Endodermal cell (in vitro differentiated cells): Measurements from ENCODE around the gene CFAP161. TPM values are rescaled to one million over a fixed set of nuclear protein-coding genes. Genes with fewer than 3 reads are reported as not detected.

Experiments
- DNase-seq: peaks from one replicate; pipeline ENCODE4 v3.0.0-alpha.2; 2017
- H3K27ac ChIP-seq: 2 replicates; pipeline ENCODE4 v1.5.1; 2013; ENCODE audit warnings: mild to moderate bottlenecking, low read depth, low read length, moderate library complexity
- H3K27me3 ChIP-seq: 2 replicates; pipeline ENCODE4 v1.6.1; 2013; ENCODE audit warnings: mild to moderate bottlenecking, low read length, moderate library complexity; ENCODE audit not compliant: insufficient read depth, control insufficient read depth, poor library complexity, severe bottlenecking
- H3K36me3 ChIP-seq: 2 replicates; pipeline ENCODE4 v1.7.0; 2013; ENCODE audit warnings: mild to moderate bottlenecking, low read length, moderate library complexity; ENCODE audit not compliant: control insufficient read depth, insufficient read depth
- H3K4me1 ChIP-seq: one replicate; pipeline ENCODE4 v1.7.0; 2013; ENCODE audit warnings: low read length; ENCODE audit not compliant: control insufficient read depth, insufficient read depth
- H3K4me3 ChIP-seq: 2 replicates; pipeline ENCODE4 v1.5.1; 2013; ENCODE audit warnings: mild to moderate bottlenecking, low read length, moderate library complexity
- H3K9ac ChIP-seq: 2 replicates; pipeline ENCODE4 v1.6.1; 2013; ENCODE audit warnings: mild to moderate bottlenecking, low read length, moderate library complexity; ENCODE audit not compliant: poor library complexity, severe bottlenecking; ENCODE audit errors: extremely low read depth
- H3K9me3 ChIP-seq: 2 replicates; pipeline ENCODE4 v1.6.1; 2013; ENCODE audit warnings: mild to moderate bottlenecking, low read length, moderate library complexity; ENCODE audit not compliant: control insufficient read depth
- H3K27ac Mint-ChIP-seq: 2 replicates; pipeline ENCODE4 v1.8.0; 2020; ENCODE audit warnings: mixed read lengths
- H3K27me3 Mint-ChIP-seq: 2 replicates; pipeline ENCODE4 v1.8.0; 2021; ENCODE audit warnings: mild to moderate bottlenecking, mixed read lengths; ENCODE audit not compliant: insufficient read depth
- H3K36me3 Mint-ChIP-seq: 2 replicates; pipeline ENCODE4 v1.8.0; 2020; ENCODE audit warnings: low read depth, mixed read lengths
- H3K4me1 Mint-ChIP-seq: 2 replicates; pipeline ENCODE4 v1.8.0; 2020; ENCODE audit warnings: mixed read lengths
- H3K4me3 Mint-ChIP-seq: 2 replicates; pipeline ENCODE4 v1.8.0; 2020; ENCODE audit warnings: mild to moderate bottlenecking, moderate library complexity, mixed read lengths
- H3K9me3 Mint-ChIP-seq: 2 replicates; pipeline ENCODE4 v1.8.0; 2020; ENCODE audit warnings: mild to moderate bottlenecking, mixed read lengths
- CTCF ChIP-seq: fragments of 200-600 bp; sonication (generic); conservative IDR thresholded peaks from 2 replicates; pipeline ENCODE4 v1.5.0; 2021; ENCODE audit warnings: antibody characterized with exemption, mild to moderate bottlenecking
- WGBS, 2 experiments: methylation state at CpG; one replicate each; pipeline versions ENCODE4 v1.1.5 to v1.1.7; 2013; ENCODE audit warnings: missing lambda C conversion rate in 2 of 2, mixed read lengths in 1 of 2; ENCODE audit not compliant: insufficient coverage in 1 of 2, insufficient read length in 1 of 2; 5-methylcytosine and 5-hydroxymethylcytosine counted together
- total RNA-seq, 2 donors: library from RNA; stranded (reverse); fragmentation: NEBNext Ultra II Directional in 1 of 2; extraction: Animal tissue kit (Norgen Biotek cat#: 25700) in 1 of 2; gene quantifications; 2 replicates in 1 of 2; 3 replicates in 1 of 2; pipeline ENCODE4 v1.2.1, GENCODE V29; 2021

Gene CFAP161
- total RNA-seq, 2 donors from 2014 or later = not detected

- Histone ChIP-seq H3K4me3 (no peak overlapping the region), H3K27me3 (peaks cover 9% of the 10 kb centered on the region), H3K27ac (no peak overlapping the region), H3K4me1 (no peaks in the 10 kb centered on the region), H3K9me3 (no peaks in the 10 kb centered on the region), H3K36me3 (no peaks in the 10 kb centered on the region), H3K9ac (no peak overlapping the region)
- no peak for DNase-seq
- TF ChIP-seq CTCF = no peak
- Mint-ChIP-seq H3K27me3 (peaks cover 3% of the 10 kb centered on the region), H3K9me3 (no peaks in the 10 kb centered on the region), H3K36me3 (no peaks in the 10 kb centered on the region), H3K4me1 (no peaks in the 10 kb centered on the region), H3K4me3 (no peak overlapping the region), H3K27ac (no peak overlapping the region)
- 92 to 93% methylated on average over 2 of the region's 2 CpGs for WGBS, 2 experiments
Measured at GRCh38 chr15:81168131-81168526, 34.1 kb downstream of the CFAP161 start.

GRCh38 chr15:81168644-81169043, 34.6 kb downstream of the CFAP161 start:
- Histone ChIP-seq H3K9ac (no peak overlapping the region), H3K4me1 (no peaks in the 10 kb centered on the region), H3K9me3 (no peaks in the 10 kb centered on the region), H3K4me3 (no peak overlapping the region), H3K27ac (no peak overlapping the region), H3K36me3 (no peaks in the 10 kb centered on the region), H3K27me3 (peaks cover 9% of the 10 kb centered on the region)
- H3K36me3 Mint-ChIP-seq = no peaks in the 10 kb centered on the region
- no peak overlapping the region for H3K27ac Mint-ChIP-seq
- WGBS, 2 experiments = 91 to 100% methylated on average over 1 to 2 of the region's 2 CpGs
- no peak for DNase-seq
- TF ChIP-seq CTCF = no peak
- no peaks in the 10 kb centered on the region for H3K4me1 Mint-ChIP-seq
- H3K9me3 Mint-ChIP-seq = no peaks in the 10 kb centered on the region
- peaks cover 3% of the 10 kb centered on the region for H3K27me3 Mint-ChIP-seq
- no peak overlapping the region for H3K4me3 Mint-ChIP-seq

GRCh38 chr15:81170511-81170910, 36.4 kb downstream of the CFAP161 start:
- no peaks in the 10 kb centered on the region for H3K4me1 Mint-ChIP-seq
- H3K9me3 Mint-ChIP-seq = no peaks in the 10 kb centered on the region
- Histone ChIP-seq H3K36me3 (no peaks in the 10 kb centered on the region), H3K4me1 (no peaks in the 10 kb centered on the region), H3K4me3 (no peak overlapping the region), H3K9me3 (no peaks in the 10 kb centered on the region), H3K9ac (no peak overlapping the region), H3K27me3 (peaks cover 9% of the 10 kb centered on the region), H3K27ac (no peak overlapping the region)
- DNase-seq = no peak
- H3K36me3 Mint-ChIP-seq = no peaks in the 10 kb centered on the region
- TF ChIP-seq CTCF = no peak
- peaks cover 3% of the 10 kb centered on the region for H3K27me3 Mint-ChIP-seq
- 83% methylated on average over 3 of the region's 3 CpGs; no CpG with 5 or more reads in 1 of the 2 experiments for WGBS, 2 experiments
- H3K4me3 Mint-ChIP-seq = no peak overlapping the region
- no peak overlapping the region for H3K27ac Mint-ChIP-seq
